Astrocyte (in vitro differentiated cells and primary cell): ENCODE results near the gene CLCN5.

Source experiments
- EZH2 ChIP-seq: IDR thresholded peaks from 2 replicates; pipeline ENCODE4 v1.6.1; 2012; ENCODE audit warnings: mild to moderate bottlenecking, low read length, inconsistent platforms; ENCODE audit not compliant: insufficient read depth
- TF ChIP-seq, protein P1 (sequence below): IDR thresholded peaks from 2 replicates; pipeline ENCODE4 v1.5.1; 2011; ENCODE audit warnings: low read depth, mild to moderate bottlenecking, inconsistent platforms, low read length, moderate library complexity; ENCODE audit not compliant: insufficient read depth

DNA sequence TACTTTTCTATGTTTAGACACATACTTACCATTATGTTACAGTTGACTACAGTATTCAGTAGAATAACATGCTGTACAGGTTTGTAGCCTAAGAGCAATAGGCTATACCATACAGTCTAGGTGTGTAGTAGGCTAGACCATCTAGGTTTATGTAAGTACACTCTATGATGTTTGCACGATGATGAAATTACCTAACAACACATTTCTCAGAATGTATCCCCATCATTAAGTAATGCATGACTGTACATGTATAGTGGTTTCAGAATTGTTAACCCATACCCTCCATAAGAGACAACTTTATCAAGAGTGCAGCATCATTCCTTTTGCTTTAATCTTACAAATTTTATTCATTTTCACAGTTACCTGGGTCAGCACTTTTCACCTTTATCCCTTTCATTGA lies 126.8 kb downstream of the CLCN5 start:
- TF ChIP-seq, protein P1, sequence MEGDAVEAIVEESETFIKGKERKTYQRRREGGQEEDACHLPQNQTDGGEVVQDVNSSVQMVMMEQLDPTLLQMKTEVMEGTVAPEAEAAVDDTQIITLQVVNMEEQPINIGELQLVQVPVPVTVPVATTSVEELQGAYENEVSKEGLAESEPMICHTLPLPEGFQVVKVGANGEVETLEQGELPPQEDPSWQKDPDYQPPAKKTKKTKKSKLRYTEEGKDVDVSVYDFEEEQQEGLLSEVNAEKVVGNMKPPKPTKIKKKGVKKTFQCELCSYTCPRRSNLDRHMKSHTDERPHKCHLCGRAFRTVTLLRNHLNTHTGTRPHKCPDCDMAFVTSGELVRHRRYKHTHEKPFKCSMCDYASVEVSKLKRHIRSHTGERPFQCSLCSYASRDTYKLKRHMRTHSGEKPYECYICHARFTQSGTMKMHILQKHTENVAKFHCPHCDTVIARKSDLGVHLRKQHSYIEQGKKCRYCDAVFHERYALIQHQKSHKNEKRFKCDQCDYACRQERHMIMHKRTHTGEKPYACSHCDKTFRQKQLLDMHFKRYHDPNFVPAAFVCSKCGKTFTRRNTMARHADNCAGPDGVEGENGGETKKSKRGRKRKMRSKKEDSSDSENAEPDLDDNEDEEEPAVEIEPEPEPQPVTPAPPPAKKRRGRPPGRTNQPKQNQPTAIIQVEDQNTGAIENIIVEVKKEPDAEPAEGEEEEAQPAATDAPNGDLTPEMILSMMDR, result no peak
- TF ChIP-seq EZH2, result no peak
